Measurements from ENCODE around the gene GATM.

DNA sequence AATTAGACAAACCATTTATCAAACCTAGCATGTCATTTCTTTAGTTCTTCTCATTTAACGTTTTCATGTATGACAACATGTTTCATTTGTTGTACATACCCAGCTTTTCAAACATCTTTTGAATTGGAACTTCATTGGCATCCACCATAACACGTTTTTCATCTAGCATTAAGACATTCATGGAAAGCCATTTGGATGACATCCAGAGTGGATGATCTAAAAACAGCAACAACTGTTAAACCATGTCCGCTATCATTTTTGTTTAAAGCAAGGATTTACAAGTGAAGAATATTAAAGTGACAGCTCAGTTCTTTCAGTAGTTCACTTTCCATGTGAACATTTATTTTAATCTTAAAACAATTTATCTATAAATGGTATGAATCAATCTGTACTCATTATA, 14.5 kb downstream of the GATM start:
- TF ChIP-seq POLR2A (IDR thresholded peaks at IDR 0.05; ENCODE audit: low read depth, low read length) = no peak
- no peak for TF ChIP-seq TAF1 (IDR thresholded peaks at IDR 0.05; ENCODE audit: low read depth, low read length)
- TF ChIP-seq SPI1 (IDR thresholded peaks at IDR 0.05; ENCODE audit: low read depth, low read length) = no peak
- TF ChIP-seq POLR2AphosphoS5 (IDR thresholded peaks at IDR 0.05; ENCODE audit: low read depth, low read length) = no peak
- no peak for TF ChIP-seq PAX5 (IDR thresholded peaks at IDR 0.05; ENCODE audit: insufficient read depth, low read length, severe bottlenecking)
- TF ChIP-seq POU2F2 (IDR thresholded peaks at IDR 0.05; ENCODE audit: low read depth, low read length) = no peak
